Central memory CD8-positive, alpha-beta T cell (primary cell): Measurements from ENCODE around the gene SARS2.
A peak's percentile ranks its signal among the peaks of the same experiment; 100 is the strongest.
"Not testable (repeated sequence)": the region's sequence is repeated elsewhere in the genome, so short reads cannot be mapped to it uniquely, and the experiment has no call there.

ENCODE experiments used
- ATAC-seq: fragments of 150-1000 bp; cut with Tn5 transposase; replicated peaks from 2 replicates; pipeline ENCODE4 v1.10.0; 2022; ENCODE audit warnings: mild to moderate bottlenecking, moderate FRiP score, moderate number of reproducible peaks; ENCODE audit not compliant: poor library complexity, severe bottlenecking; ENCODE audit errors: extremely low read depth
- DNase-seq, 2 donors: peaks; one replicate each; pipeline ENCODE4 v3.0.0; 2021; ENCODE audit warnings: low spot score in 2 of 2
- H3K27ac Mint-ChIP-seq: one replicate; pipeline ENCODE4 v1.8.0; 2022; ENCODE audit warnings: low read depth, mild to moderate bottlenecking, moderate library complexity, mixed read lengths
- H3K27me3 Mint-ChIP-seq: one replicate; pipeline ENCODE4 v1.8.0; 2022; ENCODE audit warnings: mixed read lengths
- H3K36me3 Mint-ChIP-seq: one replicate; pipeline ENCODE4 v1.8.0; 2022; ENCODE audit warnings: mild to moderate bottlenecking, moderate library complexity, mixed read lengths; ENCODE audit not compliant: insufficient read depth
- H3K4me1 Mint-ChIP-seq: one replicate; pipeline ENCODE4 v1.8.0; 2022; ENCODE audit warnings: mixed read lengths
- H3K4me3 Mint-ChIP-seq: one replicate; pipeline ENCODE4 v1.8.0; 2022; ENCODE audit warnings: mild to moderate bottlenecking, moderate library complexity, mixed read lengths
- H3K9me3 Mint-ChIP-seq: one replicate; pipeline ENCODE4 v1.8.0; 2022; ENCODE audit warnings: mixed read lengths

Gene SARS2

DNA sequence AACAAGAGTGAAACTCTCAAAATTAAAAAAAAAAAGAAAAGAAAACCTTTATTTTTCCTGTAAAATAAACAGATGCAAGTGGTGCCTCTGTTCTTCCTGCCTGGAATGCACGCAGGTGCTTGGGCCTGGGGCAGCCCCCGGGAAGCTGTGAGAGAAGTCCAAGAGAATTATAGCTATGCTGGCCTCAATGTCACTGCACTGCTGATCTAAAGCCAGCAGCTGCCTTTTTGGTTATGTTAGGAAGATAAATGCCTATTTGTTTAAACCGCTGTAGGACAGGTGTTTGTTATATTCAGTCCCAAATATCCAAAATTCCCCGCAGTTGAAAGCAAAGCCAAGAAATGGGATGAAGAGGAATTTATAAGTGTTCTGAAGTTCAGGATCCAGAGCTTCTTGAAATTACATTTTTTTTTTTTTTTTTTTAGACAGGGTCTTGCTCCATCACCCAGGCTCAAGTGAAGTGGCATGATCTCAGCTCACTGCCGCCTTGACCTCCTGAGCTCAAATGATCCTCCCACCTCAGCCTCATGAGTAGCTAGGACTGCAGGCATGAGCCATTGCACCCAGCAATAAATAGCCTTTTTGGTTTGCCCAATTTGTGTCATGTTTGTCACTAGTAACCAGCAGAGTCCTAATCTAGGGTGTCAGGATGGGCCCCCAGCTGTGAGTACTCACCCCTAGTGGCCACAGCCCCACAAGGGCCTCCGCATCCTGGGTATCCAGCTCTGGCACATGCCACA lies 54.7 kb downstream of the SARS2 start:
- DNase-seq (no peak), ATAC-seq (no peak)
- Mint-ChIP-seq H3K27ac (peak overlapping the region; percentile 25), H3K4me3 (peak overlapping the region; percentile 43), H3K4me1 (peaks cover 27% of the 10 kb centered on the region), H3K27me3 (no peaks in the 10 kb centered on the region), H3K9me3 (no peaks in the 10 kb centered on the region), H3K36me3 (peaks cover 15% of the 10 kb centered on the region)

- H3K9me3 Mint-ChIP-seq, DNase-seq, H3K27me3 Mint-ChIP-seq, H3K4me3 Mint-ChIP-seq, ATAC-seq: not testable (repeated sequence)
- peaks cover 15% of the 10 kb centered on the region for H3K36me3 Mint-ChIP-seq
- peak overlapping the region; percentile 47 for H3K27ac Mint-ChIP-seq
- peaks cover 37% of the 10 kb centered on the region for H3K4me1 Mint-ChIP-seq
Measured at GRCh38 chr19:38873400-38873799, 57.2 kb downstream of the SARS2 start.

DNA sequence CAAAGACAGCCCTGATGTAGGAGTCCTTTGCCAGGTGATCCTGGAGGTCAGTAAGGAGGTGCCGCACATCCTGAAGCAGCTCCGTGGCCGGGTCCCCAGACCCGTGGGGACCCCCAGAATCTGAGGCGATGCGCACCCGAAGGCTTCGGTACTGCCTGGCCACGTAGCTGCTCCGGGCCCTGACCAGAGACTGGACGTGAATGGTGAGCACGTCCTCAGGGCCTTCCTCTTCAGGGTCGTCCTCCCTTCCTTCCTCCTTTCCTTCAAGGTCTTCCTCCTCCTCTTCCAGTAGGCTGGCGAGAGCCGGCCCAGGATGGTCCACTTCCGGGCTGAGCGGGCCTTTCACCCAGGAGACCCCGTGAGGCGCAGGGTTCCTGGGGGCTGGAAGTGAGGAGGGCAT lies 60.0 kb downstream of the SARS2 start:
- peaks cover 20% of the 10 kb centered on the region for H3K36me3 Mint-ChIP-seq
- H3K27me3 Mint-ChIP-seq = no peaks in the 10 kb centered on the region
- peaks cover 24% of the 10 kb centered on the region for H3K4me1 Mint-ChIP-seq
- ATAC-seq = no peak
- DNase-seq = no peak
- H3K9me3 Mint-ChIP-seq = no peaks in the 10 kb centered on the region
- peak overlapping the region; percentile 86 for H3K4me3 Mint-ChIP-seq
- H3K27ac Mint-ChIP-seq = peak overlapping the region; percentile 95

DNA sequence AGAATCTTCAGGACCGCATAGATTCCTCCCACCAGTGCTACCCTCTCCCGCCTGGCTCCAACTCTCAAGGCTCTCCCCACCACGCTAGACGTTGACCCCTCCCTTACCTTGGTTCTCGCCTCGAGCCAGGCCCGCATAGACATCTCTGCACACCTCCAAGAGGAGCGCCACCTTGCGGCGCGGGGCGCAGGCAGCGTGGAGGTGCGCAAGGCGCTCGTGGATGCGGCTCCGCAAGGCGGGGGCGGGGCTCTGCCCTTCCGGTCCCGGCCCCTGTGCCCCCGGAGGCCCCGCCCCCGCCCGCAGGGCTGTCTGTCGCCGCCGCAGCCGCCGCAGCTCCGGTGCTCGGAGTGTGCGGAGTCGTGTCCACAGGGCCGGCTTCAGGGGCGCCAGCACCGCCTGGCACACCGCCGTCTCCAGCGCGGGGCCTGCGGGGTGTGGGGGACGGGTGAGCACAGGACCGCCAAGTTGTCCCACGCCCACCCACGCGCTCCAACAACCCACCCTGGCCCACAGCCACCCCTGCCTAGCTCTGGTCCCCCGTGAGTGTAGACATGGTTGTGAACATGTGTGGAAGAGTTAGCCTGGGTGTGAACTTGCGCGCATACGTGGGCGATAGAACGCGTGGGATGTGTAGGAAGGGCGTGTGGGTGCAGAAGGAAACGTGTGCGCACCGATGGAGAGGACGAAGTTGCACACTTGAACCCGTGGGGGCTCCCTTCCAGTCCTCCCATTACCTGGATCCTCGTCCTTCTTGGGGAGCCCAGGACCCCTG lies 60.5 kb downstream of the SARS2 start:
- no peaks in the 10 kb centered on the region for H3K9me3 Mint-ChIP-seq

GRCh38 chr19:38869160-38869835 lies 61.3 kb downstream of the SARS2 start:
- no peaks in the 10 kb centered on the region for H3K9me3 Mint-ChIP-seq
- H3K4me1 Mint-ChIP-seq = peaks cover 38% of the 10 kb centered on the region
- ATAC-seq (no peak), DNase-seq (no peak)
- H3K27ac Mint-ChIP-seq = peak overlapping the region; percentile 95
- H3K36me3 Mint-ChIP-seq = peaks cover 31% of the 10 kb centered on the region
- peak overlapping the region; percentile 86 for H3K4me3 Mint-ChIP-seq
- no peaks in the 10 kb centered on the region for H3K27me3 Mint-ChIP-seq

More for the DNA sequence above, 60.5 kb downstream of the SARS2 start:
- ATAC-seq (peak; percentile 79), DNase-seq (peak; percentile 90 to 93)
- H3K4me3 Mint-ChIP-seq = peak overlapping the region; percentile 86
- peaks cover 30% of the 10 kb centered on the region for H3K4me1 Mint-ChIP-seq
- peak overlapping the region; percentile 95 for H3K27ac Mint-ChIP-seq
- H3K27me3 Mint-ChIP-seq = no peaks in the 10 kb centered on the region
- peaks cover 26% of the 10 kb centered on the region for H3K36me3 Mint-ChIP-seq

DNA sequence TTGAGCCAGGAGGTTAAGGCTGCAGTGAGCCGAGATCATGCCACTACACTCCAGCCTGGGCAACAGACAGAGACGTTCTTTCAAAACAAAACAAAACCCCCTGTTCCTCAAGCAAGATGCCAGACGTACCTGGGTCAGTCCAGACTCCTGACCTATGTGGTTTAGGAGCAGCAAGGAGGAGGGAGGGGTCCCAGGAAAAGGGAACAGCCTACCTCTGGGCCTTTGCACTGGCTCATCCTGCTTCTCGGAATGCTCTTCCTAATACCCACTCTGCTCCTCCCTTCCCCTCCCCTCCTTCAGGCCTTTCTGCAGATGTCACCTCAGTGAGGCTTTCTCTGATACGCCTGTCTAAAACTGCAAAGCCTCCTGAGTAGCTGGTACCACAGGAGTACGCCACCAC lies 62.0 kb downstream of the SARS2 start:
- H3K27ac Mint-ChIP-seq = no peak overlapping the region

GRCh38 chr19:38867171-38867780 lies 63.3 kb downstream of the SARS2 start:
- Mint-ChIP-seq H3K36me3 (peaks cover 30% of the 10 kb centered on the region), H3K4me1 (peaks cover 45% of the 10 kb centered on the region), H3K4me3 (no peak overlapping the region), H3K9me3 (no peaks in the 10 kb centered on the region), H3K27ac (no peak overlapping the region), H3K27me3 (no peaks in the 10 kb centered on the region)
- no peak for ATAC-seq
- DNase-seq = no peak

More for the DNA sequence above, 62.0 kb downstream of the SARS2 start:
- peaks cover 40% of the 10 kb centered on the region for H3K4me1 Mint-ChIP-seq
- H3K27me3 Mint-ChIP-seq = no peaks in the 10 kb centered on the region
- H3K4me3 Mint-ChIP-seq = peak overlapping the region; percentile 86
- DNase-seq (no peak), ATAC-seq (no peak)
- no peaks in the 10 kb centered on the region for H3K9me3 Mint-ChIP-seq
- H3K36me3 Mint-ChIP-seq = peaks cover 33% of the 10 kb centered on the region
